H1 (cell line): ENCODE data around the gene GPC1. TPM values are rescaled to one million over a fixed set of nuclear protein-coding genes. Genes with fewer than 3 reads are reported as not detected.

Experiments
- CTCF ChIA-PET: fragments of 300-600 bp; sonication (Branson Sonifier 250); formaldehyde crosslinking; loops from one replicate; lab custom pipeline; 2021; ENCODE audit not compliant: partially characterized antibody; lab: Charles Lee
- POLR2A ChIA-PET: fragments of 300-600 bp; sonication (Branson Sonifier 250); formaldehyde crosslinking; loops from one replicate; lab custom pipeline; 2021; ENCODE audit warnings: inconsistent platforms; ENCODE audit not compliant: partially characterized antibody; lab: Charles Lee
- DNase-seq, 2 experiments: peaks; one replicate each; pipeline versions ENCODE4 v3.0.0 to v3.0.0-alpha.2; 2010 to 2022; ENCODE audit warnings: low spot score in 2 of 2, low read depth in 1 of 2, mixed read lengths in 1 of 2
- FAIRE-seq: peaks from 2 replicates; lab custom pipeline; 2011; peaks lifted over from hg19 to GRCh38; lab: Jason Lieb, UNC
- H2AFZ ChIP-seq: 2 replicates; pipeline ENCODE4 v1.8.1; 2012; ENCODE audit warnings: low read length, inconsistent platforms
- H2AK5ac ChIP-seq: 2 replicates; pipeline ENCODE4 v1.6.1; 2013; ENCODE audit warnings: low read depth, low read length
- H2BK120ac ChIP-seq: replicated peaks from 2 replicates; pipeline ENCODE3; 2013; ENCODE audit warnings: low read depth, low read length, inconsistent platforms
- H2BK12ac ChIP-seq: 2 replicates; pipeline ENCODE4 v1.6.1; 2013; ENCODE audit warnings: low read depth, low read length
- H2BK15ac ChIP-seq: 2 replicates; pipeline ENCODE4 v1.6.1; 2013; ENCODE audit warnings: low read length
- H2BK20ac ChIP-seq: 2 replicates; pipeline ENCODE4 v1.6.1; 2013; ENCODE audit warnings: low read length
- H2BK5ac ChIP-seq: 2 replicates; pipeline ENCODE4 v1.6.1; 2013; ENCODE audit warnings: low read depth, low read length
- H3K14ac ChIP-seq: 2 replicates; pipeline ENCODE4 v1.6.1; 2013; ENCODE audit warnings: inconsistent platforms; ENCODE audit not compliant: insufficient read length
- H3K18ac ChIP-seq: 2 replicates; pipeline ENCODE4 v1.6.1; 2013; ENCODE audit warnings: low read length; ENCODE audit errors: extremely low read depth
- H3K23ac ChIP-seq: 2 replicates; pipeline ENCODE4 v1.6.1; 2013; ENCODE audit warnings: inconsistent platforms; ENCODE audit not compliant: insufficient read length
- H3K23me2 ChIP-seq: 2 replicates; pipeline ENCODE4 v1.6.1; 2013; ENCODE audit warnings: low read depth, low read length
- H3K27ac ChIP-seq: 2 replicates; pipeline ENCODE4 v1.6.1; 2011; ENCODE audit warnings: low read depth, low read length, inconsistent platforms
- H3K27me3 ChIP-seq, 4 experiments: replicated peaks in 1 of 4; 1 replicate in 1 of 4; 2 replicates in 3 of 4; pipeline versions ENCODE4 v1.6.1 to v1.8.1; 2011 to 2013; ENCODE audit warnings: low read length in 3 of 4, mild to moderate bottlenecking in 3 of 4, inconsistent platforms in 2 of 4, mixed read lengths in 2 of 4, moderate library complexity in 1 of 4; ENCODE audit not compliant: control insufficient read depth in 3 of 4, insufficient read depth in 3 of 4; ENCODE audit errors: extremely low read depth in 1 of 4
- H3K36me3 ChIP-seq, 4 experiments: 2 replicates each; pipeline versions ENCODE4 v1.6.1 to v1.8.1; 2011 to 2013; ENCODE audit warnings: mild to moderate bottlenecking in 4 of 4, low read length in 3 of 4, moderate library complexity in 2 of 4, control low read depth in 1 of 4, inconsistent platforms in 1 of 4; ENCODE audit not compliant: insufficient read depth in 4 of 4, control insufficient read depth in 2 of 4
- H3K4ac ChIP-seq: replicated peaks from 2 replicates; pipeline ENCODE3; 2013; ENCODE audit warnings: low read length, low read depth, mixed read lengths, inconsistent platforms; ENCODE audit not compliant: insufficient read length
- H3K4me1 ChIP-seq, 4 experiments: replicated peaks in 1 of 4; 1 replicate in 1 of 4; 2 replicates in 3 of 4; pipeline versions ENCODE4 v1.6.1 to v1.8.1; 2011 to 2013; ENCODE audit warnings: low read length in 3 of 4, inconsistent platforms in 2 of 4, mixed read lengths in 1 of 4; ENCODE audit not compliant: insufficient read depth in 4 of 4, control insufficient read depth in 3 of 4
- H3K4me2 ChIP-seq, 2 experiments: 2 replicates each; pipeline versions ENCODE4 v1.6.1 to v1.8.1; 2011 to 2013; ENCODE audit warnings: low read depth in 2 of 2, low read length in 2 of 2, control low read depth in 1 of 2, inconsistent platforms in 1 of 2, mild to moderate bottlenecking in 1 of 2; ENCODE audit not compliant: insufficient read depth in 1 of 2
- H3K4me3 ChIP-seq, 4 experiments: fragments of 200-600, 300-600 bp in 1 of 4; sonication (generic), shearing (Covaris generic), sonication (Bioruptor Twin) in 1 of 4; 2 replicates each; pipeline versions ENCODE4 v1.5.1 to v1.8.1; 2011 to 2016; ENCODE audit warnings: low read length in 4 of 4, low read depth in 3 of 4, control low read depth in 2 of 4, inconsistent platforms in 2 of 4, mild to moderate bottlenecking in 2 of 4, mixed read lengths in 1 of 4, moderate library complexity in 1 of 4; ENCODE audit not compliant: insufficient read depth in 2 of 4; ENCODE audit errors: extremely low read depth in 1 of 4
- H3K56ac ChIP-seq: replicated peaks from 2 replicates; pipeline ENCODE3; 2013; ENCODE audit warnings: low read depth, mild to moderate bottlenecking, mixed read lengths, low read length, inconsistent platforms; ENCODE audit not compliant: insufficient read length
- H3K79me1 ChIP-seq: 2 replicates; pipeline ENCODE4 v1.6.1; 2013; ENCODE audit warnings: low read depth, low read length, control low read depth
- H3K79me2 ChIP-seq, 2 experiments: 2 replicates each; pipeline versions ENCODE4 v1.6.1 to v1.8.1; 2012 to 2013; ENCODE audit warnings: low read length in 2 of 2, mild to moderate bottlenecking in 2 of 2, inconsistent platforms in 1 of 2; ENCODE audit not compliant: insufficient read depth in 2 of 2, control insufficient read depth in 1 of 2
- H3K9ac ChIP-seq, 4 experiments: replicated peaks in 1 of 4; 1 replicate in 1 of 4; 2 replicates in 3 of 4; pipeline versions ENCODE4 v1.6.1 to v1.8.1; 2011 to 2013; ENCODE audit warnings: low read depth in 3 of 4, low read length in 3 of 4, control low read depth in 2 of 4, mild to moderate bottlenecking in 2 of 4, moderate library complexity in 2 of 4, inconsistent platforms in 1 of 4; ENCODE audit errors: extremely low read depth in 1 of 4
- H3K9me3 ChIP-seq, 2 experiments: 2 replicates each; pipeline versions ENCODE4 v1.6.1 to v1.8.1; 2012 to 2013; ENCODE audit warnings: mild to moderate bottlenecking in 2 of 2, moderate library complexity in 2 of 2, control low read depth in 1 of 2, inconsistent platforms in 1 of 2, low read depth in 1 of 2, low read length in 1 of 2, mixed read lengths in 1 of 2; ENCODE audit not compliant: insufficient read depth in 2 of 2
- H4K20me1 ChIP-seq, 2 experiments: replicated peaks in 1 of 2; 2 replicates each; pipeline versions ENCODE3 to v1.8.1; 2011 to 2013; ENCODE audit warnings: inconsistent platforms in 2 of 2, low read length in 2 of 2, mild to moderate bottlenecking in 1 of 2; ENCODE audit not compliant: insufficient read depth in 2 of 2, control insufficient read depth in 1 of 2
- H4K5ac ChIP-seq: 2 replicates; pipeline ENCODE4 v1.6.1; 2013; ENCODE audit warnings: low read length, low read depth, mixed read lengths, inconsistent platforms; ENCODE audit not compliant: insufficient read length
- H4K8ac ChIP-seq: 2 replicates; pipeline ENCODE4 v1.8.0; 2013; ENCODE audit warnings: mild to moderate bottlenecking, moderate library complexity, low read length, inconsistent platforms; ENCODE audit not compliant: insufficient read depth; ENCODE audit errors: extremely low read depth
- H4K91ac ChIP-seq: replicated peaks from 2 replicates; pipeline ENCODE3; 2013; ENCODE audit warnings: low read length, mixed read lengths, inconsistent platforms; ENCODE audit not compliant: insufficient read length
- BACH1 ChIP-seq: IDR thresholded peaks from 2 replicates; pipeline ENCODE4 v1.6.1; 2012; ENCODE audit warnings: low read length, improper control_type of control experiment
- CBX8 ChIP-seq: fragments of 300-800, 300-1000 bp; sonication (generic); IDR thresholded peaks from 2 replicates; pipeline ENCODE4 v1.7.1; 2016; ENCODE audit warnings: low read depth, low read length, borderline replicate concordance
- CHD1 ChIP-seq: IDR thresholded peaks from 2 replicates; pipeline ENCODE4 v1.6.1; 2012; ENCODE audit warnings: low read depth, low read length, improper control_type of control experiment
- EZH2 ChIP-seq: fragments of 200-600 bp; sonication (generic); IDR thresholded peaks from 2 replicates; pipeline ENCODE4 v1.7.1; 2012; ENCODE audit warnings: low read depth, mild to moderate bottlenecking, moderate library complexity, low read length, inconsistent platforms; ENCODE audit not compliant: severe bottlenecking
- FOSL1 ChIP-seq: IDR thresholded peaks from 2 replicates; pipeline ENCODE4 v1.6.1; 2011; ENCODE audit warnings: mild to moderate bottlenecking, low read depth, low read length, moderate library complexity; ENCODE audit not compliant: insufficient read depth
- POLR2A ChIP-seq, 2 experiments: IDR thresholded peaks; 1 replicate in 1 of 2; 2 replicates in 1 of 2; pipeline ENCODE4 v1.6.1; 2011; ENCODE audit warnings: low read depth in 2 of 2, low read length in 2 of 2, mild to moderate bottlenecking in 2 of 2; ENCODE audit errors: control extremely low read depth in 1 of 2
- SP2 ChIP-seq: IDR thresholded peaks from 2 replicates; pipeline ENCODE4 v1.6.1; 2012; ENCODE audit warnings: mild to moderate bottlenecking, low read length, inconsistent platforms
- TAF7 ChIP-seq: optimal IDR thresholded peaks from 2 replicates; pipeline ENCODE3; 2011; ENCODE audit warnings: low read depth, mild to moderate bottlenecking, inconsistent platforms, low read length, moderate library complexity, borderline replicate concordance
- TBP ChIP-seq: IDR thresholded peaks from 2 replicates; pipeline ENCODE4 v1.6.1; 2011; ENCODE audit warnings: low read depth, low read length, improper control_type of control experiment
- WGBS, 2 experiments: shearing (Covaris generic) in 1 of 2; methylation state at CpG; one replicate each; pipeline versions ENCODE4 v1.1.6 to v1.1.7; 2013 to 2015; ENCODE audit warnings: low lambda C conversion rate in 2 of 2, mixed read lengths in 2 of 2, inconsistent platforms in 1 of 2, low coverage in 1 of 2, missing lambda C conversion rate in 1 of 2; ENCODE audit not compliant: insufficient replicate concordance in 2 of 2, insufficient coverage in 1 of 2, insufficient read length in 1 of 2; ENCODE audit errors: extremely low coverage in 1 of 2, missing lambda C conversion rate in 1 of 2; 5-methylcytosine and 5-hydroxymethylcytosine counted together
- polyA plus RNA-seq, 7 experiments: library from polyadenylated mRNA; depleted of rRNA in 3 of 7; stranded (reverse) in 5 of 7; unstranded in 2 of 7; fragments of >200 nt in 5 of 7; fragments of 200-250 nt in 2 of 7; gene quantifications; 1 replicate in 5 of 7; 2 replicates in 1 of 7; 4 replicates in 1 of 7; pipeline versions ENCODE4 v1.2.1 to v1.2.3, GENCODE V29; 2011 to 2013; ENCODE audit warnings: missing spikeins in 2 of 7, mixed read lengths in 2 of 7
- total RNA-seq: library from RNA; stranded (reverse); fragmentation: NEBNext Ultra II Directional; extraction: Animal tissue kit (Norgen Biotek cat#: 25700); gene quantifications from 2 replicates; pipeline ENCODE4 v1.2.1, GENCODE V29; 2021

The GPC1 gene
- total and polyA plus RNA-seq, 2 of the 8 experiments (the other 6 are each of a cell fraction or from before 2014, with no cell fraction given) = 21.9 to 28.3 TPM

GRCh38 chr2:240459401-240460252, 24.2 kb downstream of the GPC1 start:
- no peak for FAIRE-seq

More at GRCh38 chr2:240459401-240460252, 24.2 kb downstream of the GPC1 start:
- Histone ChIP-seq H2AK5ac (no peak overlapping the region), H2BK15ac (no peak overlapping the region), H3K36me3 (peaks cover 0 to 9% (median 5%) of the 10 kb centered on the region in 4 experiments; a peak in 4 of 8 replicates), H4K5ac (no peak overlapping the region), H2BK5ac (peak overlapping the region; percentile 71; the same call in 1 of the 2 replicates), H3K18ac (no peak overlapping the region), H3K27me3 (peaks cover 6 to 18% (median 12%) of the 10 kb centered on the region in 4 experiments), H2AFZ (no peak overlapping the region), H2BK120ac (no peak overlapping the region), H3K14ac (no peak overlapping the region), H4K20me1 (peaks cover 25% of the 10 kb centered on the region in 2 experiments), H4K8ac (no peak overlapping the region; the same call in 1 of the 2 replicates), H3K9me3 (no peaks in the 10 kb centered on the region), H2BK12ac (no peak overlapping the region), H2BK20ac (no peak overlapping the region), H3K4me2 (no peak overlapping the region), H3K4me1 (peaks cover 2 to 49% (median 31%) of the 10 kb centered on the region in 4 experiments), H3K23ac (no peak overlapping the region), H4K91ac (no peak overlapping the region), H3K56ac (no peak overlapping the region), H3K23me2 (no peaks in the 10 kb centered on the region; the same call in 1 of the 2 replicates), H3K4ac (no peak overlapping the region), H3K79me1 (no peaks in the 10 kb centered on the region), H3K79me2 (no peaks in the 10 kb centered on the region), H3K9ac (no peak overlapping the region), H3K4me3 (no peak overlapping the region), H3K27ac (no peak overlapping the region)
- POLR2A ChIA-PET = interaction anchor here (0.7 kb wide), 1 partner anchor 8 kb away, joined by 3 read pairs; no protein-coding TSS in a partner anchor
- TF ChIP-seq CHD1 (no peak), SP2 (no peak), EZH2 (no peak), CBX8 (no peak), BACH1 (no peak), TBP (no peak), FOSL1 (no peak), TAF7 (no peak), POLR2A (IDR thresholded peaks at IDR 0.05; ENCODE audit: control extremely low read depth in 1 of 2, low read depth in 2 of 2, low read length in 2 of 2) (no peak)
- CTCF ChIA-PET = interaction anchor here (1.1 to 1.6 kb wide), 5 partner anchors 9 to 120 kb away, joined by 3 to 9 read pairs (median 5); no protein-coding TSS in a partner anchor
- no peak for DNase-seq
- 85% methylated on average over 19 of the region's 23 CpGs; no CpG with 5 or more reads in 1 of the 2 experiments for WGBS, 2 experiments
